RWPE1 (cell line): ENCODE data around the gene PIK3C3.

Source experiments
- CTCF ChIA-PET: fragments of 350-600 bp; sonication (Branson Sonifier 250); formaldehyde crosslinking; extraction: SDS; loops from one replicate; lab custom pipeline; 2021; lab: Yijun Ruan, JAX
- POLR2A ChIA-PET: fragments of 400-600 bp; formaldehyde crosslinking; extraction: SDS; loops from one replicate; lab custom pipeline; 2020; ENCODE audit warnings: antibody characterized with exemption; ENCODE audit not compliant: low non-redundant PET; lab: Yijun Ruan, JAX
- DNase-seq: peaks from one replicate; pipeline ENCODE4 v3.0.0; 2012; ENCODE audit warnings: low spot score
- H3K27ac ChIP-seq: fragments of 450-650 bp; 2 replicates; pipeline ENCODE4 v1.5.1; 2017
- TF ChIP-seq, protein P1 (sequence below): fragments of 450-650 bp; conservative IDR thresholded peaks from 2 replicates; pipeline ENCODE4 v1.5.1; 2017; ENCODE audit warnings: low read depth, mild to moderate bottlenecking

Gene PIK3C3

DNA sequence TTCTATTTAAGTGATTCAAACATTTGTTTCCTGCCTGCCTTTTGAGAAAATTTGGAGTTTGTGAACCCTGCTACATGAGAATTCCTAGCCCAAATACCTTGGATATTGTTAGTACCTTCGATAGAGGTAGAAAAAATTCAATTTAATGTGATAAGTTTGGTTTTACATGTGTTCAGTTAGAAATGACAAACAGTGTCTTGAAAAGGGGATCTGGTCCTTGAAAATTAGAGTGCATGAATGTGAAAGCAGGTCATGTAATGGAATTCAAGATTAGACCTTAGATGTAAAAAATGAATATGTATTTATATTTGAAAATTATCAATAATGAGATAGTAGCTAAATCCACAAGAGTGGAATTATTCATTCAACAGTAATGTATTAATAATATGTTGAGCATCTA is 70.5 kb downstream of the PIK3C3 start:
- POLR2A ChIA-PET, result no interaction called here

DNA sequence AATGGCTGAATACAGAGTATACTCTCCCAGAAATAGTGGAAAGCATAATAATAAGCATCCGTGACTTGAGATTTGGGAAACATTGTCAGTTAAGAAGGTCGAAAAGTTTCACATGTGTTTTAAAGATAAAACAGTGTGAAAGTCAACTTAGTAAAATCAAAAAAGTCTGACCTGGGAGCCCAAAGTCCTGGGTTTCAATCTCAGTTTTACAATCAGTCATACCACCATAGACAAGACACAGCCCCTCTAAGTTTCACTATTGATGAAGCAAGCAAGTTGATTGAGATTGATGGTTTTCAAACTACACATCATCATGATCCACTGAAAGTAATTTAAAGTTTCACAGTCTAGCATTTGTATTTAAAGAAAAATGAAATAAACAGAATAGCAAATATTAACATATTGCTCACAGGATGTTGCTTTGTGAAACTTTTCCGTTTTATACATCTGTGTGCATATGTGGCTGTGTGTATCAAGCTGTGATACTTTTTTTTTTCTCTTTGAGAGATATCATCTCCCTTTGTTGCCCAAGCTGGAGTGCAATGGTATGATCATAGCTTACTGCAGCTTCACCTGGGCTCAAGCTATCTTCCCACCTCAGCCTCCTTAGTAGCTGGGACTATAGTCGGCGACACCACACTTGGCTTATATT is 71.1 kb downstream of the PIK3C3 start:
- TF ChIP-seq, protein P1, sequence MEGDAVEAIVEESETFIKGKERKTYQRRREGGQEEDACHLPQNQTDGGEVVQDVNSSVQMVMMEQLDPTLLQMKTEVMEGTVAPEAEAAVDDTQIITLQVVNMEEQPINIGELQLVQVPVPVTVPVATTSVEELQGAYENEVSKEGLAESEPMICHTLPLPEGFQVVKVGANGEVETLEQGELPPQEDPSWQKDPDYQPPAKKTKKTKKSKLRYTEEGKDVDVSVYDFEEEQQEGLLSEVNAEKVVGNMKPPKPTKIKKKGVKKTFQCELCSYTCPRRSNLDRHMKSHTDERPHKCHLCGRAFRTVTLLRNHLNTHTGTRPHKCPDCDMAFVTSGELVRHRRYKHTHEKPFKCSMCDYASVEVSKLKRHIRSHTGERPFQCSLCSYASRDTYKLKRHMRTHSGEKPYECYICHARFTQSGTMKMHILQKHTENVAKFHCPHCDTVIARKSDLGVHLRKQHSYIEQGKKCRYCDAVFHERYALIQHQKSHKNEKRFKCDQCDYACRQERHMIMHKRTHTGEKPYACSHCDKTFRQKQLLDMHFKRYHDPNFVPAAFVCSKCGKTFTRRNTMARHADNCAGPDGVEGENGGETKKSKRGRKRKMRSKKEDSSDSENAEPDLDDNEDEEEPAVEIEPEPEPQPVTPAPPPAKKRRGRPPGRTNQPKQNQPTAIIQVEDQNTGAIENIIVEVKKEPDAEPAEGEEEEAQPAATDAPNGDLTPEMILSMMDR, result no peak
- H3K27ac ChIP-seq, result no peak overlapping the region
- DNase-seq, result no peak
- ChIA-PET POLR2A (no interaction called here), CTCF (interaction anchor here (0.7 kb wide), 1 partner anchor 138 kb away, joined by 3 read pairs; no protein-coding TSS in a partner anchor)

More for the DNA sequence above, 70.5 kb downstream of the PIK3C3 start:
- CTCF ChIA-PET, result no interaction called here
- TF ChIP-seq, protein P1, result no peak
- DNase-seq, result no peak
- H3K27ac ChIP-seq, result no peak overlapping the region

DNA sequence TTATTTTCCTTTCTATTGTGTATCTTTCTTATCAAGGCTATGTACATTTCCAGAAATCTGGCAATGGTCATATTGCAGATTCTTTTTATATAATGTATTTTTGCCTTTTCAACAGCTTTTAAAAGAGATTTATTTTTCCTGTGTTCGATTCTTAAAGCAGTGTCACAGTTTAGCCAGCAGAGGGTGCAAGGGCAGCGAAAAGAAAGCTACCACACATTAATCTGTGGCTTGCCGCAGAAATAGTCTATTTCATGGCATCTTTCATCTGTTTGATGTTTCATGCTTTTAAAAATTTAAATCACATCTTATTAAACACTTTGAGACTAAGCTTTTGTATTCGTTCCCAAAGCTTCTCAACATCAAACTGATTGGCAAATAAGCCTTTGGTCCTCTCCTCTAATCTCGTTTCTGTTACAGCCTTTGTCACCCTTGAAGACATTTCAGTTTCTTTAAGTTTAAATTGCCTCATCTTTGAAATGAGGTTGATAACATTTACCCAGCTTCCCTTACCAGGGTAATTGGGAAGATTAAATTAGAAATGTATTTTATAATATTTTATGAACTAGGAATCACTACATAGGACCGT is 73.3 kb downstream of the PIK3C3 start:
- peak; percentile 2 for DNase-seq
- H3K27ac ChIP-seq, result no peak overlapping the region
- TF ChIP-seq, protein P1, result peak; percentile 91
- POLR2A ChIA-PET, result no interaction called here
- CTCF ChIA-PET, result interaction anchor here (0.5 to 1.1 kb wide), 13 partner anchors 9 to 1981 kb away, joined by 3 to 8 read pairs (median 3); no protein-coding TSS in a partner anchor

DNA sequence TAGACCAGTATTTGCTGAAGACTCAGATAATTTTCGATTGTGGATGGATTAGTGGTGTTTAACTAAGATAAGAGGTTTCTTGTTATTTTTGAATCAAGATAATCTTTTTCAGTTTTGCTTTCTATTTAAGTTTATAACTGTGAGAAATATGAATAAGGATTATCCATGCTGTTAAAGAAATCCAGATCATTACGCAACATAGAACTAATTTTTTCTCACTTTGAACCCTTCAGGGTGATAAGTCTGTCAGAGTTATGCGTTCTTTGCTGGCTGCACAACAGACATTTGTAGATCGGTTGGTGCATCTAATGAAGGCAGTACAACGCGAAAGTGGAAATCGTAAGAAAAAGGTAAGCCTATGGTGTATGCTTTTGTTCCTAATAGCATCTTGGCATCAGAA is 74.1 kb downstream of the PIK3C3 start:
- no peak for DNase-seq
- CTCF ChIA-PET, result no interaction called here
- TF ChIP-seq, protein P1, result no peak
- POLR2A ChIA-PET, result no interaction called here
- no peak overlapping the region for H3K27ac ChIP-seq

DNA sequence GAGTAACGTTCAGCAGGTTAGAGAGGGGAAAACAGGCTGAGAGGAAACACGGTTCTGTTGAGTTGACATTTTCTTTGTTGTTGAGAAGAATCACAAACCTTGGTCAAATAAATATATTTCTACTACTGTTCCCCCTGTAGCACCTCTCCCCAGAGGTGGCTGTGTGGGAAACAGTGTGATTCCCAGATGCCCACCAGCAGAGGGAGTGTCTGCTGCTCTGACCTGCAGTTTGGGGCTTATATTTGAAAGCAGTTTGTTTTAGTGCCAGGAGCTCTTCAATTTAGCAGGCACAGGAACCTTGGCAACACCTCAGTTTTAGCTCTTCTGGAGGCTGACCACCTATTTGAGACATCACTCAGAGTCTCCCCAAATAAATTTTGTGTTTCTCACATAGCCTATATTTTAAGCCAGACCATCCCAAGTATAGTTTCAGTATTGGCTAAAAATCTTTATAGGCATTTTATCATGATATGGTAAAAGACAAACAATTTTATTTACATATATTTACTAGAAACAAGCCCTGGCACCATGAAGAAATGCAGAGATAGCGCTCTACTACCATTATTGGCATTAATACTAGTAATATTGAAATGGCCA is 75.7 kb downstream of the PIK3C3 start:
- no peak overlapping the region for H3K27ac ChIP-seq
- CTCF ChIA-PET, result interaction anchor here (0.5 kb wide), 1 partner anchor 35 kb away, joined by 3 read pairs; no protein-coding TSS in a partner anchor
- TF ChIP-seq, protein P1, result peak; percentile 22; the same call in 1 of the 2 replicates
- peak; percentile 1 for DNase-seq
- POLR2A ChIA-PET, result no interaction called here

DNA sequence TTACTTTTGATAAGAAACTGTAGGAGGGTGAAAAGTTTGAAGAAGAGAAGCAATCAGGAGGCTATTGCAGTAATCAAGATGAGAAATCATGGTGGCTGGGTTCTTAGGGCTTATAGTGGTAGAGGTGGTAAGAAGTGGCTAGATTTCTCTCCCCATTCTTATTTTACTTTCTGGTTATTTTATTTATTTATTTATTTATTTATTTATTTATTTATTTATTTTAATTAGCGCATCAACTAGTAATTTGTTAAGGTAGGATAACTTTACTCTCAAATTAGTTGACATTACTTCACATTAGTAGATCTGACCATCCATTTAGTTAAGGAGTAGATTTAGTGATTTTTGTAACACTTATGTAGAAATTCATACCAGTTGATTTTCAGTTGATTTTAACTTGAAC is 77.4 kb downstream of the PIK3C3 start:
- POLR2A ChIA-PET, result no interaction called here
- CTCF ChIA-PET, result no interaction called here
- DNase-seq, result no peak
- TF ChIP-seq, protein P1, result no peak
- H3K27ac ChIP-seq, result no peak overlapping the region
